Keratinocyte (primary cell): ENCODE measurements around the gene HTR3E. TPM values are rescaled to one million over a fixed set of nuclear protein-coding genes. Genes with fewer than 3 reads are reported as not detected.

Source experiments
- DNase-seq: peaks from one replicate; pipeline ENCODE4 v3.0.0-alpha.2; 2011; ENCODE audit warnings: low read depth, missing footprints, low spot score
- FAIRE-seq: peaks from 2 replicates; lab custom pipeline; 2011; peaks lifted over from hg19 to GRCh38; lab: Jason Lieb, UNC
- H2AFZ ChIP-seq: 2 replicates; pipeline ENCODE4 v1.6.0; 2012; ENCODE audit warnings: low read length, control low read depth, inconsistent platforms; ENCODE audit not compliant: control insufficient read depth
- H3K27ac ChIP-seq: 2 replicates; pipeline ENCODE4 v1.5.1; 2011; ENCODE audit warnings: low read length; ENCODE audit not compliant: control insufficient read depth, insufficient read depth
- H3K27me3 ChIP-seq: 3 replicates; pipeline ENCODE4 v1.6.0; 2011; ENCODE audit warnings: low read length; ENCODE audit not compliant: control insufficient read depth, insufficient read depth; ENCODE audit errors: extremely low read depth
- H3K36me3 ChIP-seq, 2 experiments: 2 replicates in 1 of 2; 3 replicates in 1 of 2; pipeline ENCODE4 v1.5.1; 2011; ENCODE audit warnings: low read length in 2 of 2, mild to moderate bottlenecking in 1 of 2; ENCODE audit not compliant: control insufficient read depth in 2 of 2, insufficient read depth in 2 of 2; ENCODE audit errors: extremely low read depth in 1 of 2
- H3K4me1 ChIP-seq: 3 replicates; pipeline ENCODE4 v1.5.1; 2011; ENCODE audit warnings: low read length; ENCODE audit not compliant: control insufficient read depth, insufficient read depth; ENCODE audit errors: extremely low read depth
- H3K4me2 ChIP-seq: 3 replicates; pipeline ENCODE4 v1.6.0; 2011; ENCODE audit warnings: low read depth, low read length; ENCODE audit not compliant: control insufficient read depth, insufficient read depth; ENCODE audit errors: extremely low read depth
- H3K4me3 ChIP-seq, 3 experiments: fragments of 200-600 bp in 1 of 3; sonication (generic) in 1 of 3; 2 replicates in 2 of 3; 3 replicates in 1 of 3; pipeline ENCODE4 v1.5.1; 2011 to 2016; ENCODE audit warnings: low read length in 3 of 3, mild to moderate bottlenecking in 3 of 3, control low read depth in 2 of 3, inconsistent platforms in 1 of 3, low read depth in 1 of 3, mixed read lengths in 1 of 3, mixed run types in 1 of 3, moderate library complexity in 1 of 3; ENCODE audit not compliant: control insufficient read depth in 2 of 3, insufficient read depth in 2 of 3; ENCODE audit errors: extremely low read depth in 1 of 3
- H3K79me2 ChIP-seq: 2 replicates; pipeline ENCODE4 v1.6.0; 2012; ENCODE audit warnings: low read length; ENCODE audit not compliant: control insufficient read depth, insufficient read depth
- H3K9ac ChIP-seq: 3 replicates; pipeline ENCODE4 v1.6.0; 2011; ENCODE audit warnings: low read length; ENCODE audit not compliant: control insufficient read depth, insufficient read depth; ENCODE audit errors: extremely low read depth
- H3K9me1 ChIP-seq: 3 replicates; pipeline ENCODE4 v1.6.0; 2011; ENCODE audit warnings: low read length; ENCODE audit not compliant: control insufficient read depth, insufficient read depth; ENCODE audit errors: extremely low read depth
- H3K9me3 ChIP-seq: 2 replicates; pipeline ENCODE4 v1.5.1; 2012; ENCODE audit warnings: low read depth, low read length; ENCODE audit not compliant: control insufficient read depth
- H4K20me1 ChIP-seq: 3 replicates; pipeline ENCODE4 v1.6.0; 2011; ENCODE audit warnings: low read length; ENCODE audit not compliant: control insufficient read depth, insufficient read depth; ENCODE audit errors: extremely low read depth
- CTCF ChIP-seq, 3 experiments: IDR thresholded peaks in 1 of 3; conservative IDR thresholded peaks in 1 of 3; optimal IDR thresholded peaks in 1 of 3; 2 replicates in 2 of 3; 3 replicates in 1 of 3; pipeline versions ENCODE3 to v1.5.1; 2011; ENCODE audit warnings: low read length in 3 of 3, mild to moderate bottlenecking in 3 of 3, moderate library complexity in 2 of 3, control low read depth in 1 of 3, inconsistent platforms in 1 of 3; ENCODE audit not compliant: insufficient read depth in 2 of 3; ENCODE audit errors: extremely low read depth in 1 of 3
- EZH2 ChIP-seq: IDR thresholded peaks from one replicate; pipeline ENCODE4 v1.6.1; 2012; ENCODE audit warnings: inconsistent platforms, mild to moderate bottlenecking, low read length, moderate library complexity
- dilution Hi-C: fragments of 300-500 bp; cut with MboI; formaldehyde crosslinking; loops from one replicate; pipeline ENCODE4 v1.7.0; 2020; ENCODE audit warnings: low sequenced_read_pairs; ENCODE audit not compliant: extremely low pct_ligation_motif_present
- polyA plus RNA-seq, 5 experiments: library from polyadenylated mRNA; depleted of rRNA in 3 of 5; stranded (reverse) in 3 of 5; stranded (forward) in 1 of 5; unstranded in 1 of 5; fragments of >200 nt; gene quantifications; 1 replicate in 1 of 5; 2 replicates in 3 of 5; 3 replicates in 1 of 5; pipeline versions ENCODE4 v1.2.1 to v1.2.3, GENCODE V29; 2011 to 2012; ENCODE audit warnings: missing spikeins in 2 of 5, low read depth in 1 of 5, low replicate concordance in 1 of 5

HTR3E gene
- polyA plus RNA-seq, 1 donor (not counting 4 experiments of a cell fraction or from before 2014, with no cell fraction given), result not detected

- Histone ChIP-seq H3K79me2 (peaks cover 35% of the 10 kb centered on the region), H3K36me3 (peaks cover 0 to 3% of the 10 kb centered on the region in 2 experiments), H3K4me3 (peak overlapping the region; percentile 63 to 99 (median 97)), H3K4me1 (peaks cover 17% of the 10 kb centered on the region), H3K27ac (peak overlapping the region; percentile 76), H3K9me3 (no peaks in the 10 kb centered on the region), H3K9ac (peak overlapping the region; percentile 91), H2AFZ (peak overlapping the region; percentile 78), H3K27me3 (no peaks in the 10 kb centered on the region), H3K4me2 (peak overlapping the region; percentile 98), H4K20me1 (no peaks in the 10 kb centered on the region), H3K9me1 (no peaks in the 10 kb centered on the region)
- TF ChIP-seq EZH2, result no peak
- peak in 1 of 3 experiments; percentile 1 for TF ChIP-seq CTCF (optimal IDR thresholded peaks at IDR 0.05 in 1 of 3, IDR thresholded peaks at IDR 0.05 in 1 of 3, conservative IDR thresholded peaks at IDR 0.05 in 1 of 3; ENCODE audit: extremely low read depth in 1 of 3, insufficient read depth in 2 of 3, low read length in 3 of 3)
- FAIRE-seq (peak; percentile 81), DNase-seq (peak; percentile 40)
- dilution Hi-C loops, result no loop called here
These were observed 37.2 kb downstream of the HTR3E start for GRCh38 chr3:184133840-184134745.

- TF ChIP-seq CTCF (optimal IDR thresholded peaks at IDR 0.05 in 1 of 3, IDR thresholded peaks at IDR 0.05 in 1 of 3, conservative IDR thresholded peaks at IDR 0.05 in 1 of 3; ENCODE audit: extremely low read depth in 1 of 3, insufficient read depth in 2 of 3, low read length in 3 of 3), result no peak
- no peak for TF ChIP-seq EZH2
- DNase-seq, result no peak
- H3K27ac ChIP-seq, result peak overlapping the region; percentile 76
- H3K9me1 ChIP-seq, result no peaks in the 10 kb centered on the region
- no peaks in the 10 kb centered on the region for H3K27me3 ChIP-seq
- peak overlapping the region; percentile 91 for H3K9ac ChIP-seq
- peaks cover 0 to 3% of the 10 kb centered on the region in 2 experiments for H3K36me3 ChIP-seq
- H3K4me1 ChIP-seq, result peaks cover 17% of the 10 kb centered on the region
- H4K20me1 ChIP-seq, result no peaks in the 10 kb centered on the region
- dilution Hi-C loops, result no loop called here
- H3K9me3 ChIP-seq, result no peaks in the 10 kb centered on the region
- H3K4me3 ChIP-seq, result peak overlapping the region; percentile 63 to 99 (median 97)
- H3K79me2 ChIP-seq, result peaks cover 35% of the 10 kb centered on the region
- peak overlapping the region; percentile 98 for H3K4me2 ChIP-seq
- H2AFZ ChIP-seq, result peak overlapping the region; percentile 78
- FAIRE-seq, result peak; percentile 43
These were observed 37.9 kb downstream of the HTR3E start for GRCh38 chr3:184134746-184135148.
